Left ventricle myocardium inferior (tissue), 1 donor: Measurements from ENCODE around the gene SLC25A41. TPM values are rescaled to one million over a fixed set of nuclear protein-coding genes. Genes with fewer than 3 reads are reported as not detected.
"Not testable (repeated sequence)": the region's sequence is repeated elsewhere in the genome, so short reads cannot be mapped to it uniquely, and the experiment has no call there.

Source experiments
- DNase-seq: peaks from one replicate; pipeline ENCODE4 v3.0.0-alpha.2; 2020
- H3K27ac ChIP-seq: fragments of 200-600 bp; replicated peaks from 2 replicates; pipeline ENCODE4 v1.8.0; 2021
- H3K27me3 ChIP-seq: fragments of 200-600 bp; 2 replicates; pipeline ENCODE4 v1.8.0; 2021; ENCODE audit warnings: low read depth
- H3K36me3 ChIP-seq: fragments of 200-600 bp; 2 replicates; pipeline ENCODE4 v1.8.0; 2021
- H3K4me1 ChIP-seq: fragments of 200-600 bp; 2 replicates; pipeline ENCODE4 v1.8.0; 2021
- H3K4me3 ChIP-seq: fragments of 200-600 bp; 2 replicates; pipeline ENCODE4 v1.8.0; 2021; ENCODE audit warnings: mild to moderate bottlenecking, moderate library complexity
- H3K9me3 ChIP-seq: fragments of 200-600 bp; replicated peaks from 2 replicates; pipeline ENCODE4 v1.8.0; 2021
- CTCF ChIP-seq: fragments of 200-600 bp; IDR thresholded peaks from 2 replicates; pipeline ENCODE4 v1.8.0; 2021; ENCODE audit warnings: antibody characterized with exemption, mild to moderate bottlenecking, borderline replicate concordance
- intact Hi-C: fragments of 100-400 bp; cut with micrococcal nuclease; formaldehyde crosslinking; loops from one replicate; pipeline ENCODE4 v1.11.0; 2022
- total RNA-seq: library from RNA; stranded (reverse); fragmentation: NEBNext Ultra II Directional; extraction: Animal tissue kit (Norgen Biotek cat#: 25700); gene quantifications from one replicate; pipeline ENCODE4 v1.2.1, GENCODE V29; 2021
- donor health status: DM: no; HTN: yes; CAD: no; lungs with severe emphysema.

SLC25A41 gene
- total RNA-seq, 1 donor from 2014 or later, result 0.16 TPM

- intact Hi-C loops, result no loop called here
- no peak for DNase-seq
- TF ChIP-seq CTCF, result no peak
These were observed 24.2 kb downstream of the SLC25A41 start for GRCh38 chr19:6409346-6409745.

GRCh38 chr19:6406401-6406800, 27.2 kb downstream of the SLC25A41 start:
- H3K27ac ChIP-seq, result no peak overlapping the region
- no peak for DNase-seq
- H3K36me3 ChIP-seq, result no peaks in the 10 kb centered on the region
- H3K9me3 ChIP-seq, result no peaks in the 10 kb centered on the region
- H3K4me1 ChIP-seq, result no peaks in the 10 kb centered on the region
- intact Hi-C loops, result no loop called here
- no peaks in the 10 kb centered on the region for H3K27me3 ChIP-seq
- TF ChIP-seq CTCF, result no peak
- no peak overlapping the region for H3K4me3 ChIP-seq

More at GRCh38 chr19:6409346-6409745, 24.2 kb downstream of the SLC25A41 start:
- Histone ChIP-seq H3K9me3 (no peaks in the 10 kb centered on the region), H3K36me3 (peaks cover 4% of the 10 kb centered on the region), H3K4me3 (no peak overlapping the region), H3K27ac (no peak overlapping the region), H3K4me1 (peaks cover 19% of the 10 kb centered on the region), H3K27me3 (no peaks in the 10 kb centered on the region)

GRCh38 chr19:6402837-6403608, 30.5 kb downstream of the SLC25A41 start:
- intact Hi-C loops, result no loop called here
- TF ChIP-seq CTCF, result no peak
- Histone ChIP-seq H3K4me3 (no peak overlapping the region), H3K9me3 (no peaks in the 10 kb centered on the region), H3K27ac (no peak overlapping the region), H3K4me1 (no peaks in the 10 kb centered on the region), H3K27me3 (no peaks in the 10 kb centered on the region), H3K36me3 (no peaks in the 10 kb centered on the region)
- DNase-seq, result no peak

- Histone ChIP-seq H3K9me3 (no peaks in the 10 kb centered on the region), H3K27me3 (no peaks in the 10 kb centered on the region), H3K4me1 (no peaks in the 10 kb centered on the region), H3K36me3 (no peaks in the 10 kb centered on the region), H3K4me3 (no peak overlapping the region), H3K27ac (no peak overlapping the region)
- intact Hi-C loops, result no loop called here
- no peak for TF ChIP-seq CTCF
- DNase-seq, result no peak
These were observed 31.5 kb downstream of the SLC25A41 start for GRCh38 chr19:6402058-6402457.

- H3K4me3 ChIP-seq, intact Hi-C loops, H3K9me3 ChIP-seq, DNase-seq, H3K27ac ChIP-seq, H3K27me3 ChIP-seq, H3K36me3 ChIP-seq, H3K4me1 ChIP-seq: not testable (repeated sequence)
These were observed 33.3 kb downstream of the SLC25A41 start for GRCh38 chr19:6400062-6400944.
